Hippocampal formation (tissue), 2 donors: ENCODE measurements around the gene EYA4.

Experiments used
- DNase-seq, 2 donors: peaks; one replicate each; lab custom pipeline; 2025; lab: John Stamatoyannopoulos, UW

The EYA4 gene, protein sequence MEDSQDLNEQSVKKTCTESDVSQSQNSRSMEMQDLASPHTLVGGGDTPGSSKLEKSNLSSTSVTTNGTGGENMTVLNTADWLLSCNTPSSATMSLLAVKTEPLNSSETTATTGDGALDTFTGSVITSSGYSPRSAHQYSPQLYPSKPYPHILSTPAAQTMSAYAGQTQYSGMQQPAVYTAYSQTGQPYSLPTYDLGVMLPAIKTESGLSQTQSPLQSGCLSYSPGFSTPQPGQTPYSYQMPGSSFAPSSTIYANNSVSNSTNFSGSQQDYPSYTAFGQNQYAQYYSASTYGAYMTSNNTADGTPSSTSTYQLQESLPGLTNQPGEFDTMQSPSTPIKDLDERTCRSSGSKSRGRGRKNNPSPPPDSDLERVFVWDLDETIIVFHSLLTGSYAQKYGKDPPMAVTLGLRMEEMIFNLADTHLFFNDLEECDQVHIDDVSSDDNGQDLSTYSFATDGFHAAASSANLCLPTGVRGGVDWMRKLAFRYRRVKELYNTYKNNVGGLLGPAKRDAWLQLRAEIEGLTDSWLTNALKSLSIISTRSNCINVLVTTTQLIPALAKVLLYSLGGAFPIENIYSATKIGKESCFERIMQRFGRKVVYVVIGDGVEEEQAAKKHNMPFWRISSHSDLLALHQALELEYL

DNA sequence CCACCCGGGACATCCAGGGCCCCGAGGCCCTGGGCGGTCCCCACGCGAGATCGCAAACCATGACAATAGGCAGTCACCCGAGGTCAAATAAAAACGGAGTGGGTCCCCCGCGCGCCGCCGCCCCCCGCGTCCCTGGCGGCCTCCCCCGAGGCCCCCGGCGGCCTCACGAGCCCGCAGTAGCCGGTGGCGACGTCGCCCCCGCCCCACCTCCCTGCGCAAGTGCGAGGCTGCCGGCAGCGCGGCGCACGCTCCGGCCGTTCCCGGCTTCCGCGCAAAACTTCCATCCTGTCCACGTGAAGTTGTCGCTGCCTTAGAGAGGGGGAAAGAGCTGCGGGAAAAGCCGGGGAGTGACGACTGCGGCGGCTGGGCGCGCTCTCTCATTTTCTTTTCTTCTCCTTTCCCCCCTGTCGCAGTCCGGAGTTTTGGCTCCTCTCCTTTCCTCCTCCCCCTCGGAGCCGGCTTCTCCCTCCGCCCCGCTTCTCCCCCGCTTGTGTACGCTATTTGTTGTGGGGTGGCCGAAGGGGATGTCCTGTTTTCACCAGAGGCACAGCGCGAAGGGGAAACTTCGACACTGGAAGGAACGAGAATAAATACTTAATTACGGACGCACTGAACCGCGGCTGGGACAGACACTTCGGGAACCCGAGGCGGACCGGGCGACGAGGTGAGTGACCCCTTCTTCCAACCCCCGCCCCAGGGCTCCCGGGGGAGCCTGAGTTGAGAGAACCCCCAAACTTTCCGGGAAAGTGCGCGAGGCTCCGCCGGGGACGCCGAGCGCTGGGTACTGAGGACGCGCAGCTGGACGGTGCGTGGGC, at the start of gene EYA4:
Gene EYA4, plus strand, starts transcription at position 272 of the 815 bp plus-strand sequence. CDS start 33,424 bp downstream, outside the sequence.
- DNase-seq, result no peak

DNA sequence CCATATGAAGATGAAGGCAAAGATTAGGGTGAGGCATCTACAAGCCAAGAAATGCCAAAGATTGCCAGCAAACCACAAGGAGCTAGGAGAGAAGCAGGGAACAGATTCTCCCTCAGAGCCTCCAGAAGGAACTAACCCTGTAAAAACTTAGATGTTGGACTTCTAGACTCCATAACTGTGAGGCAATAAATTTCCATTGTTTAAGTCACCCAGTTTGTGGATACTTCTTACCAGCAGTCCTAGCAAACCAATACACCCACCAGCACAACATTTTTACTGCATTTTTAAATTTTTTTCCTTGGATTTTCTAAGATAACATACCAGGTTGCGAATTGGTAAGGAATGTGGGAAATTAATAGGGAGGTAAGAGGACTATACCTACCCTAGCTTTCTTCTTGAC, 47.8 kb upstream of the EYA4 start:
- no peak for DNase-seq

DNA sequence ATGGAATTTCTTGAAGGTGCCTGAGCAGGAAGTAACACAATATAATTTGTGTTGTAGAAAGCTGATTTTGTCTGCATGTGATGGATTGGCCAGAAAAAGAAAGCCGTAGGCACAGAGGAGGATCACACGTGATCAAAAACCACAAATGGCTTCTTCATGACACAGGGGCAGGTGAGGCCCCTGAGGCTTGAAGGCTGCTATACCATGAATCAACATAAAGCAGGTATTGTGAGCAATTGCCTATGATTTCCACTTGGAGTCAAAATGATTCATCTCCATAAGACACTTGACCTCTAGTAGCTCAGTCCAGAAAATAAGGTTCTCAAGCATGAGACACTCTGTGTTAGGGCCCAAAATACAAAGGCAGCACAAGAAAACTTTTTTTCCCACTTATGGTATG, 42.4 kb upstream of the EYA4 start:
- no peak for DNase-seq

DNA sequence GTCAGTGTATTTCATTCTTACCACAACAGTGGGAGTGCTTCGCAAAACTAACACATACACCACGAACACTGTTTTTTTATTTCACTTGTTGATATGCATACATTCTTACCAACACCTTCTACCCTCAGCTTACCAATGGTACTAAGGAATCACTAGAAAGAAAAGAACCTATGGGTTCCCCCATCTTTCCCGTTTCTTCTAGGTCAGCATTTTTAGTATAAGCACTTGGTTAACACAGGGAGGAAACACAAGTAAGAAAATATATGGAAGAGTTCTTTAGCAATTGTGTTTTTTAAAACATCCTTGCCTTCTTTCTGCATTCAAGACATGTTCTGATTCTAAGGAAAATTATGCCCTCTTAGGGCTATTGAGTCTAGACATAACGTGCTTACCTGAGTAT, 39.9 kb upstream of the EYA4 start:
- no peak for DNase-seq

DNA sequence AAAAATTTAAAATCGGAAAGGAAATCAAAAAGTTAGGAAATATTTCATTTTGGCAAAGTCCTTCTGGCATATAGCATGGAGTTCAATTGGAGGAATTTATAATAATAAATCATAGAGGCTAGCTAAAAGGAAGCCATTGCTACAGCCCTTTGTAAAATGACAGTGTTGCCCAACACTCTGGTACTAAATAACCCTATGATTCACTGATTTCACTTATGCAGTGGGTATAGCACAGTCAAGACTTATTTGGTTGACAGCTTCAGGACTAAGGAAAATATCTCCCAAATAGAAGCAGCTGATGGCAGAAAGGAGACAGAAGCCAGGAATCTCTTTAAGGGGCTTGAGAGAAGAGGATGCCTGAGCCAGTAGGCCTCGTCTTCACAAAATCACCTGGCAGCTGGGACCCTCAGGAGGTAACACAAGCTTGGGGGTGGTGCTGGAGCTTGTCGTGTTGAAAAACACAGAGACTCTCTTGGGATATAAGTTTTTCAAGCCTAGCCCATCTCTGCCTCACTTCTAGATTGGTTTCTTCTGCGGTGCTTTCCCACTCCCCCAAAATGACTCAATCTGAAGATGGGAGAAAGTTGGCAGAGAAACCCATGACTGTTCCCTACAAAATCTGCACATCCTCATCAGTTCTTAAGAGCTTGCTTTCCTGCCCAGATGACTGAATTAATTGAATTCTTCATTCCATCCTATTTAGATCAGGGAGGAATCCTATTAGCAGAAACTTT, 38.4 kb upstream of the EYA4 start:
- DNase-seq, result no peak

DNA sequence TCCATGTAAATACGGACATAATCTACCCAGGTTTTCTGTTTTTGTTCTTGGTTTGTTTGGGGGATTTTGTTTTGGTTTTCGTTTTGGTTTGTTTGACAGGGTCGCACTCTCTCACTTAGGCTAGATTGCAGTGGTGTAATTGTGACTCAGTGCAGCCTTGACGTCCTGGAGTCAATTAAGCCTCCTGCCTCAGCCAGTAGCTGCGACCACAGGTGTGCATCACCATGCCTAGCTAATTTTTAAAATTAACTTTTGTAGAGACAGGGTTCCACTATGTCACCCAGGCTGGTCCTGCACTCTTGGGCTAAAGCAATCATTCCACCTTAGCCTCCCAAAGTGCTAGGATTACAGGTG, 37.8 kb upstream of the EYA4 start:
- DNase-seq, result no peak

DNA sequence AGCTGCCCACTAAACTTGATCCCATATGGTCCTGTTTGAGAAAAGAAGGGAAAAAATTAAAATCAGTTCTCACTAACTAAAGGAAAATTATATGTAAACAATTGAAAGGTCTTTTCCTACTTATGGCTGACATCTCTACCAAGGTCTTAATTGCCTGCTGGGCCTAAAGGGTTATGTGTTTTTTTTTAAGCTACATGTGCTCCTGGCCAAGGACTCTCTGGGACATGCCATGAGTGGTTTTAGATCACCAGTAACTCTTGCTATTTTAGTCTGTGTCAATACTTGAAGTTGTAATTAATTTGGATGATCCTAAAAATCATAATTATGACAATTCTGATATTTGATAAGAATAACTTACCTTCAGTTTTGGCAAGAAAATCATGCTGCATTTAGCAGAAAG, 35.9 kb upstream of the EYA4 start:
- DNase-seq, result no peak

DNA sequence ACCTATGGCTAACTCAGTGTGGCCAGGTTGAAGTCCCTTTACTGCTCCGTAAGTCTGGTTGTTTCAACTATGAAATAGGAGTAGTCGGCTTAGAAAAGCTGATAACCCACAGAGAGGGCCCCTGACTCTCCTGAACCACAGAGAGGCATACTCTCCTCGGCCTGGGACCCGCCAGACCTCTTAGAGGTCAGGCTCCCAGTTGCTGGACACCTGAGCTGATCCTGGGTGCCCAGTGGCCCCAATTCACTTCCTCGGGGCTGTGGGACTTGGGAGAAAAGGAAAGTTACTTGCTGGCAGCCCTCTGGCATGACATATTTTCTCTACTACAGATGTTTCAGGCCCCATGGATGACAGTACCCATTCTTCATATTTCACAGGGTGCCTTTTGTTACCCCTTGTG, 34.2 kb upstream of the EYA4 start:
- DNase-seq, result no peak

DNA sequence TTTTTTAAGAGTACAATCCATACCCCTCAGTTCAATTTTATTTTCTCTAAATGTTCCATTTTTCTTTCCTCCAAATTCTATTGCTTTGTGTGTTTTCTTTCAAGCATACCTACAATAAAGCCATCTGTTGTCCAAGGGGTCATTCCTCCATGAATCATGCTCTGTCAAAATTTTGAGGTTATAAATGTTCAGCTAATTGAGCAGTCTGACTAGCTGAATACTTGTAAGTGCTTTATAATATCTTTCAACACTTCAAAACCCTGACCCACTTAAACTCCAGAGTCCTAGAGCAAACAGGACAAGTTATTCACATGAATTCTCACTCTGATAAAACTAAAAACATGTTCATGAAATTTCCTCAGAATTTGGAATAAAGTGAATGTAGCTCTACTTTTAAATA, 33.4 kb upstream of the EYA4 start:
- no peak for DNase-seq

DNA sequence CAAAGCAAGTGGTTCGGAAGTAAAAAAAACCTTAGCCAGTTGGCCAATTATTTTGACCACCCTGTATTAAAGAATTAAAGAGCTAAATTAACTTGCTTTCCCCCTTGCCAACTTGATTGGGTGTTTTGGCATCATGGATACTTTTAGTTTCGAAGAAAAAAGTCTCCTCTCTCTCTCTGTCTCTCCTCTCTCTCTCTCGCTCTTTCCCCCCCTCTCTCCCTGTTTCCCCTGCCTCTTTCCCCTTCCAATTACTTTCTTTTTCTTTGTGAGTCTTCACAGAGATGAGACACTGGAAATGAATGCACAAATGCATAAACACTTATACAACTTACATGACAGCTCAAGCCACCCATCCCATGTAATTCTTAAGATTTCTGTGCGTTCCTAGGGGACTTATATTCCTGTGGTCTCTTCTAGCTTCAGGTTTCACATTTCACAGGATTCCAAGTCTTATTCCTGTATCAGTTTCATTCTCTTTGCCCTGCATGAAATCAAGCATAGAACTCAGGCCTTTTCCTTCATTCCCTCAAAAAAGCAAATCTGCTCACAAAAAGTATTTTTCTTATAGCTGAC, 32.9 kb upstream of the EYA4 start:
- no peak for DNase-seq

DNA sequence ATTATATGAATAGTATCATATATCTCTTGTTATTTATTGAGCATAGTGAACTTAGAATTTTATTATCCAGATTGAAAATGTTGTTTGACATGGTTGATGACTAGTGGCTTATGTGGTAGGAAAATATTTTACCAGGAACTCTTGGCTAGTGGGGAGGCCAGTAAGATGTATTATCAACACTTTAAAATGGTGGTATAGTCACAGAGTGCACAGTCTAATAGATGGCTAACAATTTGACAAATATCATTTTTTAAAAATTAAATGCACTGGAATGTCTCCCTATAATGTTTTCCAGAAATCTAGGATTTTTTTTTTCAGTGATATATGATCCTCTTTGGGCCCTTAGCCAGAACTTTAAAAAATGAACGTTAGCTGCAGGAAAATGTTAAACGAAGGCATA, 26.9 kb upstream of the EYA4 start:
- no peak for DNase-seq

DNA sequence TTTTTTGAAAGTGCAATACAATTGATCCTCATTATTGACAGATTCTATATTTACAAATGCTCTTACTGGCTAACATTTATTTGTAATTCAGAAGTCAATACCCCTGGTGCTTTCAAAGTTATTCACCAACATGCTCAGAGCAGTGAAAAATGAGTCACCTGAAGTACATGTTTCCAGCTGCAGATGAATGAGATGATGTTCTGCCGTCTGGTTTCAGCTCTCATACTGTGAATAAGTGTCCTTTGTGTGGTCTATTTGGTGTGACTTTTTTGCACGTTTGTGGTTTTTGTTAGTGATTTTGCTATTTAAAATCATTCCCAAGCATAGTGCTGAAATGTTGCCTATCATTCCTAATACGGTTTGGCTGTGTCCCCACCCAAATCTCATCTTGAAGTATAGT, 22.3 kb upstream of the EYA4 start:
- no peak for DNase-seq

DNA sequence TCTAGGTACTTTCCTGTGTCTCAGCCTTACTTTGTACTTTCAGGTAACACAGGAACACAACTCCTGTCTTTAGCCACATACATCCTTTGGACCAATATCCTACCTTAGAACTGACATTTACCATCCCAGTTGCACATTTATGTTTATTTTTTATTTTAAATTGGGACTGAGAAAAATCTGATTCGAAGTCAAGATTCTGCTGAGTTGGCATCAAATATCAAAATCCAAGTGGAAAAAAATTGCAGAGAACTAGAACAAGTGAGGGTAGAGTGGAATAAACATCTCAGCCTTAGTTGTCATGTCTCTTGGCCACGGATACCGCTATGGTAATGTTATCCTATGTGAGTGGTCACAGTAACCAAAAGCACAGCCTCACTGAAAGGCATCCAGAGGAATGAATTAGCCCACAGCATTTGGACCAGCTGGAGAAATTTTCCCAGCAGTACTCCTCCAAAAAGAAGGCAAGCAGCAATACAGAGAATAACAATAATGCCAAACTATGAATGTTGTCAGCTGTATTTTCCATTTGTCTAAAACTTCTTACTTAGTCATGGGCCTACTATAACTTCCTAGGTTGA, 17.6 kb upstream of the EYA4 start:
- DNase-seq, result no peak

DNA sequence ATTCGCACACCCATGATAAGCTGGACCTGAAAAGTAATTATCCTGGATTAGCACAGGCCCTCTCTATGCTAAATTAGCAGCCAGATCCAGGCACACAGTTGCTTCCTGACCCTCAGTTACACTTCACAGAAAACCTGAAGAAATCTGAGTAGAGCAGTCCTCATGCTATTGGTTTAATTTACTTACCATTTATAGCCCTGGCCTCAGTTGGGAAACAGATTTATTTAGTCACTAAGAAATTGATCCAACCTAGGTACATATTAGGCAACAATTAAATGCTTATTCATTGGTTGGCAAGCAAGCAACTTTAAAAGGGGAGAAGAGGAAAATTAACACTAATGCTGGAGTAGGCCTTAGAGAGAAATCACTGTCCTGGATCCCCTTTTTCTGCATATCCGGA, 15.6 kb upstream of the EYA4 start:
- no peak for DNase-seq

DNA sequence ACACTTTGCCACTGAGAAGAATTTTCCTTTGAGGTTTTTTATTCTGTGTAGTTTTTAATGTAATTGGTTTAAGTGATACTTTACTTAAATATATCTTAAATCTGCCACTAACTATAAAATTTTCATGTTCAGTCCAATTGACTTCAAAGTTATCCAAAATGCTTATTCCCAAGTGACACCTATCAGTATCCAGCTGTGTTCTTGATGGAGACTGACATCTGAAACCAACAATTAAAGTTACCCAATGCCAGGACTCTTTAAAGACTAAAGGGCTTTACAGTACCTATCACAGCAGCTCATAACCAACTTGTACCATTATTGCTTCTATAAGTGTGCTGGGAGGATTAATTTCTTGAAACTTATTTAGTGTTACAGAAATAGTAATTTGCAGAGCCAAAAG, 13.8 kb upstream of the EYA4 start:
- no peak for DNase-seq

DNA sequence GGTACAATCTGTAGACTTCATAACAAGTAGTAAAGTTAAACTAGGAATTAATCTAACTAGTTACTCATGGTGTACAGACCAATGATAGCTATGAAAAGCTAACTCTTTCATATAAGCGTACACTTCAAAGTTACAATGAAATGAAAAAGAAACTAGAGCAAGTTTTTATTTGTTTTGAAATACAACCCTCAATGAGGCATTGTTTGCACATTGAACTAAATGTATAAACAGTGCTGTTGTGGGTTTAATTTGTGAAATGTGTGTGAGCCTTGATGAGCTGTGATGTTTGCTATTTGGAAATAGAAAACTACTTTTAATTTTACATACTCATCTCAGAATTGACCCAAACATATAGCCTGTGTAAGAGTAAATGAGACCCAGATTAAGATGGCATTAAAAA, 11.1 kb upstream of the EYA4 start:
- DNase-seq, result no peak

DNA sequence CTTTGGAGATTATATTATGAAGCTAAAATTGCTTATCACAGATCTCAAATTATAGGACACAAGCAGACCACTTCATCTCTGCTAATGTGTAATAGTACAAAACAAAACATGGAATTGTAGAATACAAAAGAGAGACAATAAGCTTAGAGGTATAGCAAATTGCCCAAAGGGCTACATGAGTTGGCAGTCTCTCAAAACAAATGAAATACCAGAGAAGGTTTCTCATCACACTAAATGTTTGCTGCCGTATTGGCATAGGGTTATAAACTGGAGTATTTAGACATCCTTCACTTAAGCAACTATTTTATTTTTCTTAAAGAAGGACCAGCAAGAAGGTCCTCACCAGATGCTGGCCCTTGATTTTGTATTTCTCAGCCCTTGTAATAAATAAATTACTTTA, 5.9 kb upstream of the EYA4 start:
- DNase-seq, result no peak

DNA sequence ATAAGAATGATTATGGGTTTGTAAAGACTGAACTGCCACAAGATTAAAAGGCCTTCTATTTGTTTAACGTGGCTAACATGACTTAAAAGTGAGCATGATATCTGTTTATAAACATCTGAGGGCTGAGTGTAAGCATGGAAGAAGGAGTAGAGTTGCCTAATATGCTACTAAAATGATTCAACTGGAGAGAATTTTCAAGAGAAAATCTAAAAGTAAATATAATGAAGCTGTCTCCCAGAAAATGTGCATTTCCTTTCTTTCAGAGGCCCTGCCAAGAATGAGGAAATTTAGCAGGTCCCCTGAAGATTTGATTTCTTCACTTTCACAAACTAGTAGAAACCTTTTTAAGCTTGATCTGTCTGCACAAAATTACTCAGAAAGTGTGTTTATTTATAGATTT, 4.2 kb upstream of the EYA4 start:
- no peak for DNase-seq

DNA sequence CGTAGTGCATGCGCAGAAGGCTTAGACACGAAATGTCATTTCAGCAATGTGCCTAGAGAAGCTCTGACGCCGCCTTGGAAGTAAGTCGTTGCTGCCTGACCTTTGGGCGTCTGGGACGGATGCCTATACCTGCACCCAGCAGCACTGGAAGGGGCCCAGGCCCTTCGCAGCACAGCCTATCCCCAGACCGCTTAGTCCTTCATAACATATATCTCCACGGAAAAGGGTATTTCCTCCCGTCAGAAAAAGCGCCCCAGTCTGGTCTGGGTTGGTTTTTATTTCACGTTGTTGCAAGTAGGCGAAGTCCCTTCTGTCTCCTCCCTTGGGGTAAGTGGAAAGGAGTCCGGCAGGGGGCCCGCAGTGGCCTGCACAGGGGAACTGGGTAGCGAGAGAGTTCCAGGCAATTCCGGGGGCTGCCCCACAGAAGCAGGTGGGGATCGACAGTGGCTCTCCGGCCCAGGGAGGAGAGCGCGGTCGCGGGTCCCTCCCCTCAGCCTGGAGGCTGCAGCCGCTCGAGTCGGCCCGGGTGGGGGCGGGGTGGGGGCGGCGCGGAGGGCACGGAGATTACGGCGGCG, 559 bp upstream of the EYA4 start:
- DNase-seq, result no peak

DNA sequence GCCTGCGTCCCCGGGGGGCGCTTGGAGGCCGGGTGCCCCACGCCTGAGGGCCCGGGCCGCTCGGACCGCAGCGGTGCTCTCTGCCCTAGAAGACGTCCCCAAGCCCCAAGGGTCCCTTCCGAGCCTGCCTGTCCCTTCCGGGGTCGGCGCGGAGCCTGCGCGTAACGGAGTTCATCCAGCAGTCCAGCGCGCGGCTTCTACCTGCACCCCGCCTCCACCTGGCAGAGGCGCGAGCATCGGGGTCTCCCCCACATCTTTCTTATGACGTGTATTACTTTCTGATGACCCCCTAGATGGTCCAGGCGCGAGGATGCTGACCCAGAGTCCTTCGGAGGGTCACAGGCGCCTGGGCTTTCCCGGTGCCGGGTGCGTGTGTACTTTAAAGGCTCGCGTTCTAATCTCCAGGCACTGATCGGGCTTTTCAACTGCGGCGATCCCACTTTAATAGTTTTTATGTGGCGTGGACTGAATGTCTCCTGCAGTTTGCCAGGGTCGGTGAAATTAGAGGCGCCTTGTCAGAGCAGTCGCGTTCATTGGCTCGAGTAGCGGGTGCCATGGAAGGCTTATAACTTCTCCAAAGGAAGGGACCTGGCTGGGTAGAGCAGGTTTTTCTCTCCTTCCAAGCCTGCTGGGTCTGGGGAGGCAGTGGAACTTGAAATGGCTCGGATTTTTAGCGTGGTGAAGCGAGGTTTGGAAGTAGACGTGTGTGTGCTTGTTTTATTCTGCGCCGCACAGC, 912 bp downstream of the EYA4 start:
- DNase-seq, result no peak
